ENCODE data around the gene C6orf132. TPM values are rescaled to one million over a fixed set of nuclear protein-coding genes. Genes with fewer than 3 reads are reported as not detected.

Gene C6orf132
- total RNA-seq, 4 donors from 2014 or later = 3.0 to 19.0 (median 3.6) TPM

DNA sequence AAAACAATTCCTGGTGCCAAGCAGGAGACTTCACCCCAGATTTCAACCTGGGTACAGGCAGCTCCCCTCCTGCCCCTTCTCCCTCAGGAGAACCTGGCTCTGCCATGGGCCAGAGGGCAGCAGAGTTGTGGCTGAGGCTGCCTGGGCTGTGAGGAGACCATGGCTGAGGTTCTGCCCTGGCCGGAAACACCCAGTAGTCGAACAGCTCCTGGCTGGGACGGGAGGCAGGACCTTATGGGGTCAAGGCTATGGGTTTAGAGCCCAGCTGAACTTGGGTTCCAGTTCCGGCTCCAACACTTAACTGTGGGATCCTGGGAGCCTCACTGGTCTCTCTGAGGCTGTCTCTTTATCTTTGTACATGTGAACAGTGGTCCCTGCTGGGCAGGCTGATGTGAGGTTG is 8.5 kb downstream of the C6orf132 start:
- DNase-seq (ENCODE audit: low spot score) (no peak), ATAC-seq (ENCODE audit: low FRiP score) (no peak)
- TF ChIP-seq, protein P1, sequence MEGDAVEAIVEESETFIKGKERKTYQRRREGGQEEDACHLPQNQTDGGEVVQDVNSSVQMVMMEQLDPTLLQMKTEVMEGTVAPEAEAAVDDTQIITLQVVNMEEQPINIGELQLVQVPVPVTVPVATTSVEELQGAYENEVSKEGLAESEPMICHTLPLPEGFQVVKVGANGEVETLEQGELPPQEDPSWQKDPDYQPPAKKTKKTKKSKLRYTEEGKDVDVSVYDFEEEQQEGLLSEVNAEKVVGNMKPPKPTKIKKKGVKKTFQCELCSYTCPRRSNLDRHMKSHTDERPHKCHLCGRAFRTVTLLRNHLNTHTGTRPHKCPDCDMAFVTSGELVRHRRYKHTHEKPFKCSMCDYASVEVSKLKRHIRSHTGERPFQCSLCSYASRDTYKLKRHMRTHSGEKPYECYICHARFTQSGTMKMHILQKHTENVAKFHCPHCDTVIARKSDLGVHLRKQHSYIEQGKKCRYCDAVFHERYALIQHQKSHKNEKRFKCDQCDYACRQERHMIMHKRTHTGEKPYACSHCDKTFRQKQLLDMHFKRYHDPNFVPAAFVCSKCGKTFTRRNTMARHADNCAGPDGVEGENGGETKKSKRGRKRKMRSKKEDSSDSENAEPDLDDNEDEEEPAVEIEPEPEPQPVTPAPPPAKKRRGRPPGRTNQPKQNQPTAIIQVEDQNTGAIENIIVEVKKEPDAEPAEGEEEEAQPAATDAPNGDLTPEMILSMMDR (IDR thresholded peaks at IDR 0.05) = no peak

GRCh38 chr6:42131531-42131930 is 10.9 kb downstream of the C6orf132 start:
- TF ChIP-seq, protein P1 (IDR thresholded peaks at IDR 0.05) = no peak
- DNase-seq (ENCODE audit: low spot score) (no peak), ATAC-seq (ENCODE audit: low FRiP score) (no peak)

DNA sequence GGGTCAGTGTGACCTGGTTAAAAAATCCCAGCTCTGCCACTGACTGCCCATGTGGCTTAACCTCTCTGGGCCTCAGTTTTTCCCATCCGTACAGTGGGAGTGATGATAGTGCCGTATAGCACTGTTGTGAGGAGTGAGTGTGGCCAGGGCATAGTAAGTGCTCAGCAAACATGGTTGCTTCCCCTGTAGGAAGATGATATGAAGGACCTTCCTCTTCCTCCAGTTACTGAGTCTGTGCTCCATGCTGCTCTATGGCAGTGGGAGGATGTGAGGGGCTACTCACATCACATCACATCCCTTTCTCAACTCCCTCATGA is 13.1 kb downstream of the C6orf132 start:
- TF ChIP-seq, protein P1 (IDR thresholded peaks at IDR 0.05) = no peak
- ATAC-seq (ENCODE audit: low FRiP score) = no peak

DNA sequence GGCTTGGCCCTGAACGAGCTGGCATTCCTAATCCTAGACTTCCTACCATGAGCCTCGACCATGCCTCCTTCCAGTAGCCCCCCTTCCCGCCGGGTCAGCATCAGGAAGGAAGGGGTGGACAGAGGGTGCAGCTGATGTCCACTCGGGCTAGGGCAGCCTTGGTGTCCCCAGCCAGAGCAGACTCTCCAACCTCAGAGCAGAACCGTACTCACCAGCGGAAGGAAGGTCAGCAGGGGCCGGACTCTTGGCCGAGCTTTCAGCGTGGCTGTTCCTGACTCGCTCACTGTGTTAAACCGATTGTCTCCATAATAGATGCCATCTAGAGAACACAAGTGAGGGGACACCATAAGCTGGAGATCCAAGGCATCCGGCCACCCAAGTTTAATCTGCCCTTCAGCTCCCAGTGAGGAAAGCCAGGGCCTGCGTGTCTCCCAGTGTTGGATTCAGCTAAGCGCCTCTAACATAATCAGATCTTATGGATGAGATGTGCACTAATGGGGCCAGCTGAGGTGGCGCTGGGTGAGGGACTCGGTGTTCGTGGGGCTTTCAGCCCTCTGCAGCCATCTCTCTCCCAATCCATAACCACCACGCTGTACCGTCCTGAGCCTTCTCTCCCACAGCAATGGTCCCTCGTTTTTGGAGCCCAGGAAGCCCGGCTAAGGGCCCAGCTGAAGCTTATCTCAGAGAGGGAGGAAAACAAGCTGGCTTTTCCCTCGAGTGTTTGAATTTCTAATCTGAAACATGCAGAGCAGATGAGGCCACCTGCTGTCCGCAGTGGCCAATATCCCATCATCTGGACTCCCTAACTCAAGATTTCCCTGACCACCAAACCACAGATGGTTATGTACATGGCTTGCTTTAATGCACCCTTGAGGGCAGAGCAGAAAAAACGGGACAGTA is 13.7 kb downstream of the C6orf132 start:
- ATAC-seq (ENCODE audit: low FRiP score) (no peak), DNase-seq (ENCODE audit: low spot score) (no peak)
- TF ChIP-seq, protein P1 (IDR thresholded peaks at IDR 0.05) = no peak

More for the DNA sequence above, 13.1 kb downstream of the C6orf132 start:
- no peak for DNase-seq (ENCODE audit: low spot score)

- TF ChIP-seq, protein P1 (IDR thresholded peaks at IDR 0.05) = no peak
- no peak for ATAC-seq (ENCODE audit: low FRiP score)
- no peak for DNase-seq (ENCODE audit: low spot score)
Observed at GRCh38 chr6:42125663-42126062, 16.8 kb downstream of the C6orf132 start.

DNA sequence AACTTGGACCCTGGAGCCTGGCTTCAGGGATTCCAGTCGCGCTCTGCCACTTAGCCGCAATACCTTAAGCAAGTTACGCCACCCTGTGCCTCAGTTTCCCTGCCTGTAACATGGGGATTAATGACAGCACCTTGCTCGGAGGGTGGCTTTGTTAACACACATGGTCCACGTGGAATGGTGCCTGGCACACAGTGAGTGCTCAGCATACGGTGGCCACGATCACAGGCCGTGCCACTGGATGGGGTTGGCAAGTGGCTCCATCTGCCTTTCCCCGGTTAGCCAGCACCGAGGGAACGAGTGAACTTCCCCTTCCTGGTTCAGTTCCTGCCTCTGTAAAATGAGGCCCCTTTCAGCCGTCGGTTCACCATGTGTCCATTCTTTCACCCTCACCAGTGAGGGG is 17.2 kb downstream of the C6orf132 start:
- DNase-seq (ENCODE audit: low spot score) = no peak
- TF ChIP-seq, protein P1 (IDR thresholded peaks at IDR 0.05) = no peak
- ATAC-seq (ENCODE audit: low FRiP score) = no peak

All from omental fat pad (tissue), 4 donors.